ENCODE data around the gene RGS8. TPM values are rescaled to one million over a fixed set of nuclear protein-coding genes. Genes with fewer than 3 reads are reported as not detected.
"Not testable (repeated sequence)": the region's sequence is repeated elsewhere in the genome, so short reads cannot be mapped to it uniquely, and the experiment has no call there.

Gene RGS8
- total RNA-seq, 2 experiments from 2014 or later: not detected

DNA sequence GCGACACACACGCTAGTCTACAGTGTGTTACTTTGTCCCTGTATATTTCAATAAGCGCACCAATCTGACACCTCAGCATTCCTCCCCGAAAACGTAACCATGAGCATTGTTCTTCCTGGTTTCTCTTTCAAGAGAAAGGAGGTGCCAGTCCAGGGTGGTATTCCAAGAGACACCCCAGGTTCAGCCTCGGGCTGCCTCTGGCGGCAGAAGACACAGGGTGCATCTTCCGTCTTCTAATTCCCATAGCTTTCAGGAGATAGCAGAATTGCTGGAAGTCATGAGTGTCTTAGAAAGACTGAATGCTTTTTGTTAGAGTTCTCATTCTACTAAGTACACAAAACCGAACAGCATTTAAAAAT lies 15.9 kb upstream of the RGS8 start:
- intact Hi-C loops (cut with DNase I, micrococcal nuclease): no loop called here
- Mint-ChIP-seq H3K4me1 (ENCODE audit: low read depth) (no peaks in the 10 kb centered on the region), H3K9me3 (no peaks in the 10 kb centered on the region), H3K36me3 (ENCODE audit: low read depth) (no peaks in the 10 kb centered on the region), H3K27ac (no peak overlapping the region), H3K4me3 (no peak overlapping the region), H3K27me3 (peaks cover 34% of the 10 kb centered on the region)
- Histone ChIP-seq H3K9me3 (ENCODE audit: control insufficient read depth in 1 of 2, insufficient read depth in 1 of 2, low read length in 2 of 2) (no peaks in the 10 kb centered on the region), H3K36me3 (ENCODE audit: insufficient read depth, low read length) (no peaks in the 10 kb centered on the region), H3K27ac (ENCODE audit: low read depth in 1 of 2, low read length in 2 of 2) (no peak overlapping the region), H3K4me1 (ENCODE audit: insufficient read depth, low read length) (no peaks in the 10 kb centered on the region), H3K27me3 (ENCODE audit: control insufficient read depth in 1 of 2, insufficient read depth in 2 of 2, low read length in 2 of 2) (peaks cover 5 to 16% of the 10 kb centered on the region in 2 experiments), H3K4me3 (ENCODE audit: low read length) (no peak overlapping the region)
- ChIA-PET POLR2A (no interaction called here), CTCF (no interaction called here)
- TF ChIP-seq CTCF (IDR thresholded peaks at IDR 0.05): no peak
- DNase-seq (no peak), ATAC-seq (ENCODE audit: poor library complexity) (no peak)

DNA sequence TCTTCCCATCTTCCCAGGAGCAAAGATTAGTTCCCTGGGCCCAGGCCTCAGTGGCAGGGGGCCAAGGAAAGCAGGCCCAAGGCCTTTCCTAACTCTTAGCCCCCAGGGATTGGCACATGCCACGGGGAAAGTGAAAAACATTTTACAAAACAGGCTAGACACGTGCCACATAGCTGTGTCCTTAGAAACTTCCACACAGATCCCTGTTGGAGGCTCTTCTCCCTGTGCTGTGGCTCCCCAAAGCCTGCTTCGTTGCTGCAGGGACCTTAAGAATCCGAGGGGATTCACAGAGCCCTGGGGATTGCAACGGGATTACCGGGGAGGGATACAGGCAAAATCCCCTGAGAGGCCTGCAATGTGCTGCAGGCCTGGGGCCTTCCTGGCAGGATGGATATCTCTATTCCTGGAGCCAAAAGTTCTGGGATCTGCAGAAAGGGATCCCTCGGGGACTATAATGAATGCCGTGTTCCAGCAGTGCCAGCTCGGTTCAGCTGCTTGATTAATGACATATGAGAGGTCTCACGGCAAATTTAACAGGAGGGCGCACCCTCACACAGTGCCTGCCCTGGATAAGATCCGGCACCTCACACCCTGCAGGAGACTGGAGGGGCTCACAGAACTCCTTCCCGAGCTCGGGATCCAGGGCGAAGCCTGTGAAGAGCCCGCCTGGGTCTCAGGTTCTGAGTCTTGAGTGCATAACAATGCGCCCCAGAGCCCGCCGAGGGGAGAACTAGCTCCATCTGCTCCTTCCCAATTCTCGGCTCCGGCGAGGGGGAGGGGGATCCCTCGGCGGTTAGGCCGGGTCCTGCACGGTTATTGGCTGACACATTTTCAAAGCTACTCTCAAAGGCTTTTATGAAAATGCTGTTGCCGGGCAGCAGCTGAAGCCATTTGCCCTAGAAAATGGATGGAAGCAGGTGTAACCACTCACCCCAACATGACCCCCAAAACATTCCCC lies 15.3 kb upstream of the RGS8 start:
- TF ChIP-seq CTCF (IDR thresholded peaks at IDR 0.05): no peak
- H3K9me3 Mint-ChIP-seq: no peaks in the 10 kb centered on the region
- H3K9me3 ChIP-seq (ENCODE audit: control insufficient read depth in 1 of 2, insufficient read depth in 1 of 2, low read length in 2 of 2): no peaks in the 10 kb centered on the region
- H3K36me3 Mint-ChIP-seq (ENCODE audit: low read depth): no peaks in the 10 kb centered on the region
- intact Hi-C loops (cut with DNase I, micrococcal nuclease): no loop called here
- H3K27me3 Mint-ChIP-seq: peaks cover 34% of the 10 kb centered on the region
- no peak overlapping the region for H3K4me3 Mint-ChIP-seq
- no peak overlapping the region for H3K4me3 ChIP-seq (ENCODE audit: low read length)
- H3K27me3 ChIP-seq (ENCODE audit: control insufficient read depth in 1 of 2, insufficient read depth in 2 of 2, low read length in 2 of 2): peaks cover 5 to 16% of the 10 kb centered on the region in 2 experiments
- H3K27ac Mint-ChIP-seq: no peak overlapping the region
- ChIA-PET CTCF (interaction anchor here (1.2 kb wide), 1 partner anchor 9 kb away, joined by 3 read pairs; no protein-coding TSS in a partner anchor), POLR2A (no interaction called here)
- ATAC-seq (ENCODE audit: poor library complexity) (no peak), DNase-seq (no peak)
- no peaks in the 10 kb centered on the region for H3K4me1 Mint-ChIP-seq (ENCODE audit: low read depth)
- H3K27ac ChIP-seq (ENCODE audit: low read depth in 1 of 2, low read length in 2 of 2): no peak overlapping the region
- H3K36me3 ChIP-seq (ENCODE audit: insufficient read depth, low read length): no peaks in the 10 kb centered on the region
- H3K4me1 ChIP-seq (ENCODE audit: insufficient read depth, low read length): no peaks in the 10 kb centered on the region

GRCh38 chr1:182698971-182699370 lies 14.6 kb upstream of the RGS8 start:
- Mint-ChIP-seq H3K4me3 (no peak overlapping the region), H3K9me3 (no peaks in the 10 kb centered on the region), H3K36me3 (ENCODE audit: low read depth) (no peaks in the 10 kb centered on the region), H3K27me3 (peaks cover 34% of the 10 kb centered on the region), H3K27ac (no peak overlapping the region), H3K4me1 (ENCODE audit: low read depth) (no peaks in the 10 kb centered on the region)
- CTCF ChIA-PET: interaction anchor here (1.2 kb wide), 1 partner anchor 9 kb away, joined by 3 read pairs; no protein-coding TSS in a partner anchor
- H3K9me3 ChIP-seq (ENCODE audit: control insufficient read depth in 1 of 2, insufficient read depth in 1 of 2, low read length in 2 of 2): no peaks in the 10 kb centered on the region
- no peaks in the 10 kb centered on the region for H3K36me3 ChIP-seq (ENCODE audit: insufficient read depth, low read length)
- peaks cover 5 to 16% of the 10 kb centered on the region in 2 experiments for H3K27me3 ChIP-seq (ENCODE audit: control insufficient read depth in 1 of 2, insufficient read depth in 2 of 2, low read length in 2 of 2)
- TF ChIP-seq CTCF (IDR thresholded peaks at IDR 0.05): no peak
- POLR2A ChIA-PET: no interaction called here
- DNase-seq (no peak), ATAC-seq (ENCODE audit: poor library complexity) (no peak)
- no peak overlapping the region for H3K4me3 ChIP-seq (ENCODE audit: low read length)
- intact Hi-C loops (cut with DNase I, micrococcal nuclease): no loop called here
- H3K4me1 ChIP-seq (ENCODE audit: insufficient read depth, low read length): no peaks in the 10 kb centered on the region
- H3K27ac ChIP-seq (ENCODE audit: low read depth in 1 of 2, low read length in 2 of 2): no peak overlapping the region

DNA sequence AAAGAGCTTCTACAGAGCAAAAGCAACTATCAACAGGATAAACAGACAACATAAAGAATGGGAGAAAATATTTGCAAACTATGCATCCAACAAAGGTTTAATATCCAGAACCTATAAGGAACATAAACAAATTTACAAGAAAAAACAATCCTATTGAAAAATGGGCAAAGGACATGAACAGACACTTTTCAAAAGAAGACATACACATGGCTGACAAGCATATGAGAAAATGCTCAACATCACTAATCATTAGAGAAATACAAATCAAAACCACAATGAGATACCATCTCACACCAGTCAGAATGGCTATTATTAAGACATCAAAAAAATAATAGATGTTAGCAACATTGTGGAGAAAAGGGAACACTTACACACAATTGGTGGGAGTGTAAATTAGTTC lies 8.8 kb upstream of the RGS8 start:
- H3K9me3 Mint-ChIP-seq; H3K27ac ChIP-seq (ENCODE audit: low read depth in 1 of 2, low read length in 2 of 2); DNase-seq; POLR2A ChIA-PET; H3K27ac Mint-ChIP-seq; H3K27me3 ChIP-seq (ENCODE audit: control insufficient read depth in 1 of 2, insufficient read depth in 2 of 2, low read length in 2 of 2); H3K9me3 ChIP-seq (ENCODE audit: control insufficient read depth in 1 of 2, insufficient read depth in 1 of 2, low read length in 2 of 2); H3K4me1 ChIP-seq (ENCODE audit: insufficient read depth, low read length); H3K36me3 Mint-ChIP-seq (ENCODE audit: low read depth); intact Hi-C loops (cut with DNase I, micrococcal nuclease); H3K4me3 ChIP-seq (ENCODE audit: low read length); H3K4me3 Mint-ChIP-seq; CTCF ChIA-PET; H3K36me3 ChIP-seq (ENCODE audit: insufficient read depth, low read length); ATAC-seq (ENCODE audit: poor library complexity); H3K4me1 Mint-ChIP-seq (ENCODE audit: low read depth): not testable (repeated sequence)
- H3K27me3 Mint-ChIP-seq: peaks cover 18% of the 10 kb centered on the region

All from CD4-positive, alpha-beta T cell (primary cell).